ENCODE data around the gene COMT. TPM values are rescaled to one million over a fixed set of nuclear protein-coding genes. Genes with fewer than 3 reads are reported as not detected.

COMT gene
- total and polyA plus RNA-seq, 9 of the 15 experiments (the other 6 are each of a cell fraction or from before 2014, with no cell fraction given), result 12.5 to 351 (median 155) TPM

DNA sequence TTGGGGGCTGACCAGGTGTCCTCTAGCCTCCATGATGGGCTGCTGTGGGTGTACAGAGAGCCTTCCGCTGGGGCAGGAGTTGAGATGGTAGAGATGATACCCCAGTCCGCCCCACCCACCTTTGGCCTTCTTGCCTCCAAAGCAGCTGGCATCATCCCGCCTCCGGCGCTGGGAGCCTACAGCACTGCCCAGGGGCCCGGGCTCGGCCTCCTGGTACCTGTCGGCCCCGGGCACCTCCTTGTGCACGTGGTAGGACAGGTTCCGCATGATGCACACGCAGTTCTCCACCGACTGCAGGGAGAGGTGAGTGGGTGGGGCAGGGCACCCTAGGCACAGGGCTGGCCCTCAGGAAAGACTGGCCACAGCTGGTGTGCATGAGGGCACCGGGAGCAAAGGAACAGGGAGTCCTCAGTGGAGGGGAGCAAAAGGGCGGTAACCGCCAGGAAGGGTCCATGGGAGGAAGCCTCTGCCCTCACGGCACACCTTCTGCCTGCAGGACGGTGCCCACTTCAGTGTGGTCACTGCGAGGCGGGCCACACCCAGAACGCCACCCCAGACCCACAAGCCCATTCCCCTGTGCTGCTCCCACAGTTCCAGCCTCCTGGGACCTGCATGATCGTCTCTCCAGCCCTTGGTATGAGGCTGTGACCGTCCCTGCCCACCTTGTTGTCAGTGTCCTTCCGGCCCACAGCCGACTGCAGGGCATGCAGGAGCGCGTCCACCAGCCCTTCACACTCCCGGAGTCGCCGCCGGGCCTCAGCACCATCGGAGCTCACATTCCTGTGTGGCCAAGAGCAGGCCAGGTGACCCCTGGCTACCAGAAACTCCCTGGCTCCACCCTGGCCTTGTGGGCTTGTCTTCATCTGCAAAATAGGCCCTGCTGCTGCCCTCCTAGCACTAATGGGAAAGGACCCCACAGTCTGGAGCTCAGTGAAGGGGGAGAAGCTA lies 36.0 kb downstream of the COMT start (continued):
- TF ChIP-seq, protein P1, sequence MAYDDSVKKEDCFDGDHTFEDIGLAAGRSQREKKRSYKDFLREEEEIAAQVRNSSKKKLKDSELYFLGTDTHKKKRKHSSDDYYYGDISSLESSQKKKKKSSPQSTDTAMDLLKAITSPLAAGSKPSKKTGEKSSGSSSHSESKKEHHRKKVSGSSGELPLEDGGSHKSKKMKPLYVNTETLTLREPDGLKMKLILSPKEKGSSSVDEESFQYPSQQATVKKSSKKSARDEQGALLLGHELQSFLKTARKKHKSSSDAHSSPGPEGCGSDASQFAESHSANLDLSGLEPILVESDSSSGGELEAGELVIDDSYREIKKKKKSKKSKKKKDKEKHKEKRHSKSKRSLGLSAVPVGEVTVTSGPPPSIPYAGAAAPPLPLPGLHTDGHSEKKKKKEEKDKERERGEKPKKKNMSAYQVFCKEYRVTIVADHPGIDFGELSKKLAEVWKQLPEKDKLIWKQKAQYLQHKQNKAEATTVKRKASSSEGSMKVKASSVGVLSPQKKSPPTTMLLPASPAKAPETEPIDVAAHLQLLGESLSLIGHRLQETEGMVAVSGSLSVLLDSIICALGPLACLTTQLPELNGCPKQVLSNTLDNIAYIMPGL (CRISPR knock-in tag; IDR thresholded peaks at IDR 0.05), result peak; percentile 78
- TF ChIP-seq MYC (IDR thresholded peaks at IDR 0.05; ENCODE audit: low read depth, low read length), result no peak
- TF ChIP-seq MYC (CRISPR knock-in tag; IDR thresholded peaks at IDR 0.05; ENCODE audit: borderline replicate concordance, low read depth), result 0 out of 2 replicates have a peak, but pooled peaks have one; percentile 42
- no peak for TF ChIP-seq ZNF277 (CRISPR knock-in tag; IDR thresholded peaks at IDR 0.05; ENCODE audit: borderline replicate concordance)
- TF ChIP-seq RBM34 (IDR thresholded peaks at IDR 0.05; ENCODE audit: borderline replicate concordance, insufficient read depth, low read length), result no peak
- TF ChIP-seq ZNF282 (CRISPR knock-in tag; IDR thresholded peaks at IDR 0.05), result no peak
- TF ChIP-seq ATF3 (IDR thresholded peaks at IDR 0.05), result no peak
- 0 out of 2 replicates have a peak, but pooled peaks have one; percentile 53 for TF ChIP-seq ATF3 (CRISPR knock-in tag; conservative IDR thresholded peaks at IDR 0.05)
